HL-60 (cell line): ENCODE results near the gene ROGDI.

Experiments used
- DNase-seq, 2 experiments: peaks; one replicate each; pipeline ENCODE4 v3.0.0-alpha.2; 2010 to 2020; ENCODE audit warnings: low read depth in 1 of 2, low spot score in 1 of 2
- H3K27ac ChIP-seq: fragments of 250-450 bp; sonication (Bioruptor Pico); replicated peaks from 2 replicates; pipeline ENCODE4 v1.5.1; 2020; ENCODE audit warnings: mild to moderate bottlenecking, moderate library complexity
- H3K27me3 ChIP-seq: fragments of 250-450 bp; sonication (Bioruptor Pico); 2 replicates; pipeline ENCODE4 v1.5.1; 2021; ENCODE audit warnings: mild to moderate bottlenecking, moderate library complexity; ENCODE audit not compliant: insufficient read depth, poor library complexity, severe bottlenecking
- H3K4me3 ChIP-seq: replicated peaks from 2 replicates; pipeline ENCODE4 v1.5.1; 2011; ENCODE audit warnings: mild to moderate bottlenecking, control low read depth, low read length; ENCODE audit not compliant: insufficient read depth
- GABPA ChIP-seq: IDR thresholded peaks from 2 replicates; pipeline ENCODE4 v1.6.1; 2012; ENCODE audit warnings: low read depth
- POLR2AphosphoS5 ChIP-seq: IDR thresholded peaks from 2 replicates; pipeline ENCODE4 v1.6.1; 2012; ENCODE audit warnings: low read depth
- REST ChIP-seq: IDR thresholded peaks from 2 replicates; pipeline ENCODE4 v1.6.1; 2012; ENCODE audit warnings: low read depth; ENCODE audit not compliant: insufficient replicate concordance
- SPI1 ChIP-seq: IDR thresholded peaks from 2 replicates; pipeline ENCODE4 v1.6.1; 2012; ENCODE audit warnings: low read depth, mild to moderate bottlenecking, borderline replicate concordance
- TF ChIP-seq, protein P1 (sequence below): IDR thresholded peaks from one replicate; pipeline ENCODE4 v1.5.1; 2011; ENCODE audit warnings: low read length, control low read depth, inconsistent platforms; ENCODE audit not compliant: insufficient read depth

The ROGDI gene

GRCh38 chr16:4839942-4840341, 37.5 kb upstream of the ROGDI start:
- no peak overlapping the region for H3K4me3 ChIP-seq
- no peak for TF ChIP-seq GABPA
- TF ChIP-seq, protein P1, sequence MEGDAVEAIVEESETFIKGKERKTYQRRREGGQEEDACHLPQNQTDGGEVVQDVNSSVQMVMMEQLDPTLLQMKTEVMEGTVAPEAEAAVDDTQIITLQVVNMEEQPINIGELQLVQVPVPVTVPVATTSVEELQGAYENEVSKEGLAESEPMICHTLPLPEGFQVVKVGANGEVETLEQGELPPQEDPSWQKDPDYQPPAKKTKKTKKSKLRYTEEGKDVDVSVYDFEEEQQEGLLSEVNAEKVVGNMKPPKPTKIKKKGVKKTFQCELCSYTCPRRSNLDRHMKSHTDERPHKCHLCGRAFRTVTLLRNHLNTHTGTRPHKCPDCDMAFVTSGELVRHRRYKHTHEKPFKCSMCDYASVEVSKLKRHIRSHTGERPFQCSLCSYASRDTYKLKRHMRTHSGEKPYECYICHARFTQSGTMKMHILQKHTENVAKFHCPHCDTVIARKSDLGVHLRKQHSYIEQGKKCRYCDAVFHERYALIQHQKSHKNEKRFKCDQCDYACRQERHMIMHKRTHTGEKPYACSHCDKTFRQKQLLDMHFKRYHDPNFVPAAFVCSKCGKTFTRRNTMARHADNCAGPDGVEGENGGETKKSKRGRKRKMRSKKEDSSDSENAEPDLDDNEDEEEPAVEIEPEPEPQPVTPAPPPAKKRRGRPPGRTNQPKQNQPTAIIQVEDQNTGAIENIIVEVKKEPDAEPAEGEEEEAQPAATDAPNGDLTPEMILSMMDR: no peak
- TF ChIP-seq REST: no peak
- no peak for TF ChIP-seq SPI1
- TF ChIP-seq POLR2AphosphoS5: no peak
- H3K27me3 ChIP-seq: no peaks in the 10 kb centered on the region
- no peak overlapping the region for H3K27ac ChIP-seq
- no peak for DNase-seq

DNA sequence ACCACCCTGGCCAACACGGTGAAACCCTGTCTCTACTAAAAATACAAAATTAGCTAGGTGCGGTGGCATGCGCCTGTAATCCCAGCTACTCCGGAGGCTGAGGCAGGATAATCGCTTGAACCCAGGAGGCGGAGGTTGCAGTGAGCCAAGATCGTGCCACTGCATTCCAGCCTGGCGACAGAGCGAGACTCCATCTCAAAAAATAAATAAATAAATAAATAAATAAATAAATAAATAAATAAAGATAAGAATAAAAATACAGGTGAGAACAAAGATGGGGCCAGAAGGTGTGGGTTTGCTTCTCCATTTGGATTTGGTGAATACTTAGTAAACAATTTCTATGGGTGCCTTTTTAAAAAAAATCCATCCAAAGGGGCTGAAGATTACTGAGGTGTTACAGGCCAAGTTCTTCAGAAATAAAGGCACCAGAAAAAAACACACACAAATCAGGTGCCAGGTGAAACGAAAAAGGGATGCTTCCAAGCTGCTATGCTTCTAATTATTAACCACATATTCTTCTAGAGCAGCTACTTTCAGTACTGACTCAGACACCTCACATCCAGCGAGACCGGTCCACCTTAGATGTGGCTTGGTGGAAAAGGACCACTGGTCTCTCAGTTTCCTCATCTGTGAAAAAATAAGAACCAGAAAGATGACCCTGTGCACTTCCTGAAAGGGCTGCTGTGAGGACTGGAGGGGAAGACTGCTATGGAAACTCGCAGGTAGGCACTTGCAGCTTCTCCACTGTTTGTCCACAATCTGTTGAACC, 35.5 kb upstream of the ROGDI start:
- Histone ChIP-seq H3K27me3 (no peaks in the 10 kb centered on the region), H3K27ac (no peak overlapping the region), H3K4me3 (no peak overlapping the region)
- no peak for DNase-seq
- TF ChIP-seq REST (no peak), SPI1 (no peak), GABPA (no peak), POLR2AphosphoS5 (no peak)
- TF ChIP-seq, protein P1: no peak

DNA sequence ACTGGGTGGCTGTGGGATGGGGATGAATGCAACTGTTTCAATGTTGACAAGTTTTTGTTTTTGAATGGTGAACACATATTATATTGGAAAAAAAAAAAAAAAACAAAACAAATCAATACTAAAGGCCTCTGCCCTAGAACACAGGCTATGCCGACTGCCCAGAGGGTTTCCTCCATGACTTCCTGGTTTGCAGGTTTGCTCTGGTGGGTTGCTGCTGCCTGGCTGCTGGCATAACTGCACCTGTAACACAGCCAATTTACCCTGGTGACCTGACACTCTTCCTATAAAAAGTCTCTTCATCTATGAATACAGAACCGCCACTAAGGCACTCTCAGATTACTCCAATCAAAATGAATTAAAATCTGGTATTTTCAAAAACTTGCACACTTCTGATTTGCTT, 34.3 kb upstream of the ROGDI start:
- TF ChIP-seq, protein P1: no peak
- TF ChIP-seq REST (no peak), GABPA (no peak), POLR2AphosphoS5 (no peak), SPI1 (no peak)
- Histone ChIP-seq H3K4me3 (no peak overlapping the region), H3K27me3 (no peaks in the 10 kb centered on the region), H3K27ac (no peak overlapping the region)
- DNase-seq: no peak
